Fibroblast of villous mesenchyme (primary cell): Measurements from ENCODE around the gene FBXO42. TPM values are rescaled to one million over a fixed set of nuclear protein-coding genes. Genes with fewer than 3 reads are reported as not detected.
"Not testable (repeated sequence)": the region's sequence is repeated elsewhere in the genome, so short reads cannot be mapped to it uniquely, and the experiment has no call there.

ENCODE experiments used
- DNase-seq: peaks from one replicate; pipeline ENCODE4 v3.0.0-alpha.2; 2010; ENCODE audit warnings: low read depth
- H3K4me3 ChIP-seq: 2 replicates; pipeline ENCODE4 v1.5.1; 2011; ENCODE audit warnings: low read depth, mild to moderate bottlenecking, low read length
- CTCF ChIP-seq: IDR thresholded peaks from 2 replicates; pipeline ENCODE4 v1.5.1; 2012; ENCODE audit warnings: low read depth, mild to moderate bottlenecking, low read length; ENCODE audit not compliant: insufficient read depth
- total RNA-seq: library from RNA; depleted of rRNA; stranded (reverse); fragments of >200 nt; gene quantifications from 2 replicates; pipeline ENCODE4 v1.2.3, GENCODE V29; 2012

The FBXO42 gene
- total RNA-seq, 1 donor, result 16.0 TPM

GRCh38 chr1:16218014-16218673, 134.1 kb downstream of the FBXO42 start:
- no peak for DNase-seq
- no peak for TF ChIP-seq CTCF
- H3K4me3 ChIP-seq, result no peak overlapping the region

- no peak for TF ChIP-seq CTCF
- peak overlapping the region; percentile 65 for H3K4me3 ChIP-seq
- peak; percentile 97 for DNase-seq
These were observed 135.1 kb downstream of the FBXO42 start for GRCh38 chr1:16217061-16217785.

- DNase-seq, result peak; percentile 79
- no peak for TF ChIP-seq CTCF
- H3K4me3 ChIP-seq, result peak overlapping the region; percentile 65
These were observed 136.2 kb downstream of the FBXO42 start for GRCh38 chr1:16215882-16216753.

GRCh38 chr1:16215240-16215639, 137.0 kb downstream of the FBXO42 start:
- not testable (repeated sequence) for DNase-seq, H3K4me3 ChIP-seq

DNA sequence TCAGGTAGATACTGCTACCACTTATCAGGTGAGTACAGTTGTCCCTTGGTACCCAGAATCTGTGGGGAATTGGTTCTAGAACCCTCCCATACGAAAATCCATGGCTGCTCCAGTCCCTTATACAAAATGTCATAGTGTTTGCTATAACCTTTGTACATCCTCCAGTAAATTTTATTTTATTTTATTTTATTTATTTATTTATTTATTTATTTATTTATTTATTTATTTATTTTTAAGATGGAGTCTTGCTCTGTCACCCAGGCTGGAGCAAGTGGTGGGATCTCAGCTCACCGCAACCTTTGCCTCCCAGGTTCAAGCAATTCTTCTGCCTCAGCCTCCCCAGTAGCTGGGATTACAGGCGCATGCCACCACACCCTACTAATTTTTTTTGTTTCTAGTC, 138.7 kb downstream of the FBXO42 start:
- H3K4me3 ChIP-seq, DNase-seq: not testable (repeated sequence)

DNA sequence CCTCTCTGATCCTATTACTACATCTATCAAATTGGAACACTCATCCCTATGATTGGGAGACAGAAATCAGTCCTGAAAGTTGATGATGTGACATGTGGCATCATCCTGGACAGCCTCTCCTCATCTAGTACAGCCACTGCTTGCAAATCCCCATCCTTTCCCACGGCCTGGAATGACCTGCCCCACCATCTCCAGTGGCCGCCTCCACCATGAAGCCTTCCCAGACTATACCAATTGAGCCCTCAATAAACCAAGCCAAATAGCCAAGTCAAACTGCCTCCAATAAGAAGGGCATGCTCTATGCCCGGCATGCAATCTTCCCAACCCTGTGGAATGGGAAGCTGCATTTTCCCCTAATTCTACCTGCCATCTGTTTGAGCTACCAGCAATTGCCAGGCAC, 139.3 kb downstream of the FBXO42 start:
- DNase-seq, result no peak
- TF ChIP-seq CTCF, result no peak
- no peak overlapping the region for H3K4me3 ChIP-seq

DNA sequence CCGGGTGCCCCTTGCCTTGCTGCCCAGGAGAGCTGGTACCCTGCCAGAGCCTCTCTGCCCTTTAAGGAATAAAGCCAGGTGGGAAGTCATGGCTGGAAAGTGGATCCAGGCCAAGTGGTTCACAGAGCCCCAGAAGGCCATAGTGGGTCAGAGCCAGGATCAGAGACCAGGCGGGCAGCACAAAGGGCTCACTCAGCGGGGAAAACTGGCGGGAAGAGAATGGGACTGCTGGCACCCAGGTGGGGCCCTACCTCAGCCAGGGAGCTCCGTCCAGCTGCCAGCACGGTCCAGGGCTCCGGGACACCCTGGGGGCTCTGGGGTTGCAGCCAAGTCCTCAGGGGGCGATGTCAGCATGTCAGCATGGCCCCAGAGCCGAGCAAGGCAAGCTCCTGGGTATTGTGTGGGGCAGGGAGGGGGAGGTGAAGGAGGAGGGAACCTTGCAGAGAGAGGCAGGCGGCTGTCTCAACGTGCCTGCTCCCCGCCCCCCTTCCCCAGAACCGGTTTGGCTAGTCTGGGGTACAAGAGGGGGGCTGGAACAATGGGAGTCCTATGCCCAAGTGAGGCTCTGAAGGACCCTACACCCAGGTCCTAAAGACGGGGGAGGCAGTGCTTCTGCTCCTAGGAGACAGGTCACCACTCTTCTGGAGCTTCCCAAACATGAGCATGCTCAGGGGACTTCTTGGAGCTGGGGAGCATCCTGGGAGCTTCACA, 139.9 kb downstream of the FBXO42 start, which contains the start of gene ARHGEF19:
TSS of gene ARHGEF19 (minus strand) at position 402 of the 711 bp plus-strand sequence. CDS start 3,598 bp downstream, outside the sequence.
- TF ChIP-seq CTCF, result no peak
- no peak for DNase-seq

More for the DNA sequence above, 139.9 kb downstream of the FBXO42 start, which contains the start of gene ARHGEF19:
- H3K4me3 ChIP-seq, result no peak within 1 kb of the TSS
